Fibroblast of pulmonary artery (primary cell): ENCODE measurements around the gene CTNNA3.

ENCODE experiments used
- DNase-seq: peaks from one replicate; pipeline ENCODE4 v3.0.0-alpha.2; 2010; ENCODE audit warnings: low read depth
- H3K4me3 ChIP-seq: replicated peaks from 2 replicates; pipeline ENCODE4 v1.5.1; 2011; ENCODE audit warnings: low read depth, mild to moderate bottlenecking, control low read depth, low read length, moderate library complexity
- TF ChIP-seq, protein P1 (sequence below): IDR thresholded peaks from 2 replicates; pipeline ENCODE4 v1.5.1; 2011; ENCODE audit warnings: mild to moderate bottlenecking, control low read depth, low read length, inconsistent platforms; ENCODE audit errors: missing control alignments

CTNNA3 gene

DNA sequence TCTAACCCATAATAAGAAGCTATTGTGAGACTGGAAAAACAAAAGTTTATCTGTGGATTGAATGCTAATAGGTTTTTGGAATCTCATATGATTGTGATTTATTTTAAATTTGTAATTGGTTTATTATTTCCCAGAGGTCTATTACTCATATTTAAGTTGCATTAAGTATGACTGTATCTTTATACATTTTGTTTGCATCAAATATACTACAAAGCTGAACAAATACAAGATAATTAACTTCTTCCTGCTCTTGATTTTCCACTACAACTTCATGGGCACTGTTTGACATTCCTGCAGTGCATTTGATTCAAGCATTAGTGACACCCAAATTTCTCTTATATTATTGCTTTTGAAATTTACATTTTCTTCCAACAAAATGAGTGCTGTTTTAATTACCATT lies 1073.9 kb downstream of the CTNNA3 start:
- TF ChIP-seq, protein P1, sequence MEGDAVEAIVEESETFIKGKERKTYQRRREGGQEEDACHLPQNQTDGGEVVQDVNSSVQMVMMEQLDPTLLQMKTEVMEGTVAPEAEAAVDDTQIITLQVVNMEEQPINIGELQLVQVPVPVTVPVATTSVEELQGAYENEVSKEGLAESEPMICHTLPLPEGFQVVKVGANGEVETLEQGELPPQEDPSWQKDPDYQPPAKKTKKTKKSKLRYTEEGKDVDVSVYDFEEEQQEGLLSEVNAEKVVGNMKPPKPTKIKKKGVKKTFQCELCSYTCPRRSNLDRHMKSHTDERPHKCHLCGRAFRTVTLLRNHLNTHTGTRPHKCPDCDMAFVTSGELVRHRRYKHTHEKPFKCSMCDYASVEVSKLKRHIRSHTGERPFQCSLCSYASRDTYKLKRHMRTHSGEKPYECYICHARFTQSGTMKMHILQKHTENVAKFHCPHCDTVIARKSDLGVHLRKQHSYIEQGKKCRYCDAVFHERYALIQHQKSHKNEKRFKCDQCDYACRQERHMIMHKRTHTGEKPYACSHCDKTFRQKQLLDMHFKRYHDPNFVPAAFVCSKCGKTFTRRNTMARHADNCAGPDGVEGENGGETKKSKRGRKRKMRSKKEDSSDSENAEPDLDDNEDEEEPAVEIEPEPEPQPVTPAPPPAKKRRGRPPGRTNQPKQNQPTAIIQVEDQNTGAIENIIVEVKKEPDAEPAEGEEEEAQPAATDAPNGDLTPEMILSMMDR = no peak
- no peak overlapping the region for H3K4me3 ChIP-seq
- DNase-seq = no peak

- no peak overlapping the region for H3K4me3 ChIP-seq
- TF ChIP-seq, protein P1 = no peak
- DNase-seq = no peak
These were observed 1091.8 kb downstream of the CTNNA3 start for GRCh38 chr10:66604195-66604594.

DNA sequence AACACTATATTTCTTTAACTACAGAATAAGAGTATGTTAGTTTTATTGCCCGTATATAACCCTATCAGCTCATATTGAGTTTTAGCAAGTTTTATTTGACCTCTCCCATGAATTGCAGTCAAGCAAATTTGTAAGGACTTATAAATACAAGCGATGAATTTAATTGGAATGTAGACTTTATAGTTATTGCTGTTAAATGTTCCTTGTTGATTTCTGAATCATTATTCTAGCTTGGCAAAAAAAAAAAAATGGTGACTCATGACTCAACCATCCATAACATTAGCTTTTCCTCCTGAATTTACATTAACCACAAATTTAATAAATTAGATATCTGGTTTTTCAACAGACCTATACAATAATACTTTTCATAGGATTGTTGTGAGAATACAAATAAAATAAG lies 1104.1 kb downstream of the CTNNA3 start:
- TF ChIP-seq, protein P1 = no peak
- H3K4me3 ChIP-seq = no peak overlapping the region
- no peak for DNase-seq

- no peak for DNase-seq
- TF ChIP-seq, protein P1 = no peak
- H3K4me3 ChIP-seq = no peak overlapping the region
These were observed 1108.3 kb downstream of the CTNNA3 start for GRCh38 chr10:66587680-66588050.

DNA sequence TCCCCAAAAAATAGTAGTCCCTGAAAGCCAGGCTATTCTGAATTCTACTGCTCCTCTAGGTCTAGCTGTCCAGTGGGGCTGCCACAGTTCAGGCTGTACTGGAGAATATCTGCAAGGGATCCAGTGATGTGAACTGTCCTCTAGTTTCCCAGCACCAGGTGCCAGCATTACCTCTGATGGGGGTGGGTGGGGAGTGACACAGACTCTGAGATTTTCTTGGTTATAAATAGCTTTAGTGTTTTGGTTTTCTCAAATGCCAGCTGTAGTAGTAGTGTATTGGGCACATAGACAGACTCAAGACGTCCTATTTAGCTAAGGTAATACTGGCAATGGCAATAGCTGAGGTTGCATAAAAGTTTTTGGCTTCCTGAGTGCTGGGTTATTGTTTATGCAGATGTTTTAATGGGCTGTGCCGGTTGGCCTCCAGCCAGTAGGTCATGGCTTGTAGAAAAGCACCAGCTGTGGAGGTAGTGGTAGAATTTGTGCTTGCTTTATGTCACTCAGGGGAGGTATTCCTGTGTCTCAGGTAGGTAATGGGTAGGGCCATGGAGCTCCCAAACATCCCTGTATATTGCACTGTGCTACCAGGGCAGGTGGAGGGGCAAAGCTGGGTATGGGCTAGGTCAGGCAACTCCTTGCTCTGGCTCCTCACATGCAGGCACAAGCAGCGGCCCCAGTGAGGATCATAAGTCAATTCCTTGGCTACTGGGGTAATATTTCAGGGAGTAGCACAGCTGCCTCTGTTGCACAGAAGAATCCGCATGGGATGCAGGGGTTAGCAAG lies 1108.9 kb downstream of the CTNNA3 start:
- DNase-seq = no peak
- H3K4me3 ChIP-seq = no peak overlapping the region
- TF ChIP-seq, protein P1 = no peak

GRCh38 chr10:66586073-66586472 lies 1109.9 kb downstream of the CTNNA3 start:
- no peak overlapping the region for H3K4me3 ChIP-seq
- DNase-seq = peak; percentile 6
- TF ChIP-seq, protein P1 = no peak
